ENCODE results near the gene SIX3. TPM values are rescaled to one million over a fixed set of nuclear protein-coding genes. Genes with fewer than 3 reads are reported as not detected.

SIX3 gene
- total and polyA plus RNA-seq, 2 of the 4 experiments (the other 2 are of a cell fraction), result not detected

DNA sequence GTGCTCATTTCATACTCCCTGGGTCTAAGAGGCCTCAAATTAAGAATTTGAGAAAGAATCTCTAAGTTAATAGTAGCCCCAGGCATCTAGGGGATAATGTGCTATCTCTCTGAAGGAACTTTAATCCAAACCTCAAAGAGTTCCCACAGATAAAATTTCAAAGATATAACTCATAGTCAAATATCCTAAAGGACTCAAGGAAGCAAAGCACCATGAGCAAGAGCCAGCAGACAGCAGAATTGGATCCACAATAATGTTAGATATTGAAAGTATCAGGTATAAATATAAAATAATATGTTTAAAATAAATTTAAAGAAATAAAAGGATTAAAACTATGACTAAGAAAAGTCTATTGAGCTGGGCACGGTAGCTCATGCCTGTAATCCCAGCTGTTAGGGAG, 31.7 kb upstream of the SIX3 start:
- Histone ChIP-seq H2AK5ac (ENCODE audit: low read depth, low read length) (no peak overlapping the region), H3K36me3 (ENCODE audit: control insufficient read depth, insufficient read depth, low read length) (no peaks in the 10 kb centered on the region), H3K14ac (replicated peaks; ENCODE audit: low read depth, low read length) (no peak overlapping the region), H2BK20ac (ENCODE audit: low read depth, low read length) (no peak overlapping the region), H2BK5ac (ENCODE audit: low read depth, low read length, poor library complexity, severe bottlenecking) (no peak overlapping the region), H3K9me3 (ENCODE audit: control insufficient read depth, insufficient read depth, low read length) (no peaks in the 10 kb centered on the region), H3K56ac (ENCODE audit: extremely low read depth, insufficient read depth, low read length) (no peak overlapping the region), H2AFZ (replicated peaks; ENCODE audit: low read length, poor library complexity) (no peak overlapping the region), H3K23ac (ENCODE audit: low read depth, low read length) (no peak overlapping the region), H3K9me1 (ENCODE audit: insufficient read depth, low read length) (no peaks in the 10 kb centered on the region), H4K91ac (ENCODE audit: insufficient read depth, low read depth, low read length) (no peak overlapping the region), H3K4ac (ENCODE audit: low read depth, low read length) (no peak overlapping the region), H2BK120ac (ENCODE audit: low read depth, low read length) (no peak overlapping the region), H4K5ac (ENCODE audit: low read depth, low read length) (no peak overlapping the region), H2AK9ac (replicated peaks; ENCODE audit: low read depth, low read length, poor library complexity) (no peak overlapping the region), H3K4me3 (ENCODE audit: insufficient read depth, low read depth, low read length) (no peak overlapping the region), H3K27me3 (ENCODE audit: control insufficient read depth, insufficient read depth, low read length) (peaks cover 4% of the 10 kb centered on the region), H3K4me2 (ENCODE audit: low read depth, low read length) (no peak overlapping the region), H4K8ac (ENCODE audit: low read depth in 2 of 2, low read length in 2 of 2) (no peak overlapping the region), H4K20me1 (ENCODE audit: insufficient read depth, low read length) (no peaks in the 10 kb centered on the region), H3K27ac (ENCODE audit: insufficient read depth, low read length) (no peak overlapping the region), H3K4me1 (ENCODE audit: control insufficient read depth, insufficient read depth, low read length) (no peaks in the 10 kb centered on the region), H3K9ac (ENCODE audit: low read depth, low read length) (no peak overlapping the region), H2BK15ac (ENCODE audit: low read depth, low read length) (no peak overlapping the region), H3K18ac (ENCODE audit: low read depth, low read length) (no peak overlapping the region), H3K79me1 (ENCODE audit: low read depth in 1 of 2, low read length in 2 of 2) (no peaks in the 10 kb centered on the region)
- BruUV-seq (replicated peaks), result no TSS peak
- no CpG with 5 or more reads among the region's 1 CpG for WGBS, 2 experiments (ENCODE audit: extremely low coverage in 2 of 2, insufficient read length in 1 of 2)
- intact Hi-C loops (cut with micrococcal nuclease), result no loop called here
- in situ Hi-C loops (cut with MboI; ENCODE audit: low sequenced_read_pairs), result no loop called here
- ChIA-PET POLR2A (ENCODE audit: unreplicated experiment) (interaction anchor here (0.6 kb wide), 1 partner anchor 189 kb away, joined by 3 read pairs; no protein-coding TSS in a partner anchor), CTCF (no interaction called here)
- no peak for ATAC-seq (ENCODE audit: low read depth)
- TF ChIP-seq RAD21 (IDR thresholded peaks at IDR 0.05; ENCODE audit: low read length) (no peak), FOS (IDR thresholded peaks at IDR 0.05; ENCODE audit: low read depth, low read length) (no peak), CHD1 (IDR thresholded peaks at IDR 0.05; ENCODE audit: low read depth, low read length) (no peak), MAZ (IDR thresholded peaks at IDR 0.05; ENCODE audit: borderline replicate concordance, low read depth, low read length) (no peak), RCOR1 (IDR thresholded peaks at IDR 0.05; ENCODE audit: insufficient replicate concordance, low read length) (no peak), MAFK (IDR thresholded peaks at IDR 0.05; ENCODE audit: low read depth, low read length) (no peak), SMC3 (IDR thresholded peaks at IDR 0.05; ENCODE audit: low read depth, low read length) (no peak), NFE2L2 (IDR thresholded peaks at IDR 0.05; ENCODE audit: low read depth, low read length) (no peak), CEBPB (IDR thresholded peaks at IDR 0.05; ENCODE audit: low read depth, low read length) (no peak), BHLHE40 (IDR thresholded peaks at IDR 0.05; ENCODE audit: low read depth, low read length) (no peak), POLR2A (IDR thresholded peaks at IDR 0.05; ENCODE audit: low read depth, low read length) (no peak), MXI1 (IDR thresholded peaks at IDR 0.05; ENCODE audit: borderline replicate concordance, low read depth, low read length) (no peak), RFX5 (IDR thresholded peaks at IDR 0.05; ENCODE audit: low read depth, low read length) (no peak)
- TF ChIP-seq, protein P1, sequence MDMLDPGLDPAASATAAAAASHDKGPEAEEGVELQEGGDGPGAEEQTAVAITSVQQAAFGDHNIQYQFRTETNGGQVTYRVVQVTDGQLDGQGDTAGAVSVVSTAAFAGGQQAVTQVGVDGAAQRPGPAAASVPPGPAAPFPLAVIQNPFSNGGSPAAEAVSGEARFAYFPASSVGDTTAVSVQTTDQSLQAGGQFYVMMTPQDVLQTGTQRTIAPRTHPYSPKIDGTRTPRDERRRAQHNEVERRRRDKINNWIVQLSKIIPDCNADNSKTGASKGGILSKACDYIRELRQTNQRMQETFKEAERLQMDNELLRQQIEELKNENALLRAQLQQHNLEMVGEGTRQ (IDR thresholded peaks at IDR 0.05; ENCODE audit: low read depth, low read length), result no peak
- TF ChIP-seq, protein P2, sequence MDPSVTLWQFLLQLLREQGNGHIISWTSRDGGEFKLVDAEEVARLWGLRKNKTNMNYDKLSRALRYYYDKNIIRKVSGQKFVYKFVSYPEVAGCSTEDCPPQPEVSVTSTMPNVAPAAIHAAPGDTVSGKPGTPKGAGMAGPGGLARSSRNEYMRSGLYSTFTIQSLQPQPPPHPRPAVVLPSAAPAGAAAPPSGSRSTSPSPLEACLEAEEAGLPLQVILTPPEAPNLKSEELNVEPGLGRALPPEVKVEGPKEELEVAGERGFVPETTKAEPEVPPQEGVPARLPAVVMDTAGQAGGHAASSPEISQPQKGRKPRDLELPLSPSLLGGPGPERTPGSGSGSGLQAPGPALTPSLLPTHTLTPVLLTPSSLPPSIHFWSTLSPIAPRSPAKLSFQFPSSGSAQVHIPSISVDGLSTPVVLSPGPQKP (IDR thresholded peaks at IDR 0.05; ENCODE audit: borderline replicate concordance, low read depth, low read length), result no peak
- TF ChIP-seq, protein P3, sequence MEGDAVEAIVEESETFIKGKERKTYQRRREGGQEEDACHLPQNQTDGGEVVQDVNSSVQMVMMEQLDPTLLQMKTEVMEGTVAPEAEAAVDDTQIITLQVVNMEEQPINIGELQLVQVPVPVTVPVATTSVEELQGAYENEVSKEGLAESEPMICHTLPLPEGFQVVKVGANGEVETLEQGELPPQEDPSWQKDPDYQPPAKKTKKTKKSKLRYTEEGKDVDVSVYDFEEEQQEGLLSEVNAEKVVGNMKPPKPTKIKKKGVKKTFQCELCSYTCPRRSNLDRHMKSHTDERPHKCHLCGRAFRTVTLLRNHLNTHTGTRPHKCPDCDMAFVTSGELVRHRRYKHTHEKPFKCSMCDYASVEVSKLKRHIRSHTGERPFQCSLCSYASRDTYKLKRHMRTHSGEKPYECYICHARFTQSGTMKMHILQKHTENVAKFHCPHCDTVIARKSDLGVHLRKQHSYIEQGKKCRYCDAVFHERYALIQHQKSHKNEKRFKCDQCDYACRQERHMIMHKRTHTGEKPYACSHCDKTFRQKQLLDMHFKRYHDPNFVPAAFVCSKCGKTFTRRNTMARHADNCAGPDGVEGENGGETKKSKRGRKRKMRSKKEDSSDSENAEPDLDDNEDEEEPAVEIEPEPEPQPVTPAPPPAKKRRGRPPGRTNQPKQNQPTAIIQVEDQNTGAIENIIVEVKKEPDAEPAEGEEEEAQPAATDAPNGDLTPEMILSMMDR (conservative IDR thresholded peaks at IDR 0.05; ENCODE audit: low read depth, low read length), result no peak
- no peak for DNase-seq
- dilution Hi-C loops (cut with HindIII; ENCODE audit: low sequenced_read_pairs, unreplicated experiment), result no loop called here
